Activated CD4-positive, alpha-beta T cell treated with anti-CD3 and anti-CD28 coated beads for 24 hours (primary cell): ENCODE data around the gene HIP1R.
"Not testable (repeated sequence)": the region's sequence is repeated elsewhere in the genome, so short reads cannot be mapped to it uniquely, and the experiment has no call there.

ENCODE experiments used
- DNase-seq, 2 donors: peaks; one replicate each; pipeline ENCODE4 v3.0.0-alpha.2; 2020; ENCODE audit warnings: low read depth in 2 of 2

HIP1R gene

GRCh38 chr12:122834921-122835749, at the start of gene HIP1R:
TSS of gene HIP1R (plus strand) at chr12:122835457. CDS start at chr12:122835551, 94 bp downstream.
- peak; percentile 34 to 52 for DNase-seq

GRCh38 chr12:122785503-122785902, 49.8 kb upstream of the HIP1R start:
- DNase-seq = no peak

GRCh38 chr12:122788387-122788786, 46.9 kb upstream of the HIP1R start:
- DNase-seq = no peak

GRCh38 chr12:122789637-122790036, 45.6 kb upstream of the HIP1R start:
- DNase-seq = no peak

- no peak for DNase-seq
These were observed 44.7 kb upstream of the HIP1R start for GRCh38 chr12:122790393-122791075.

- DNase-seq = no peak
These were observed 41.6 kb upstream of the HIP1R start for GRCh38 chr12:122793685-122794106.

GRCh38 chr12:122795807-122796206, 39.5 kb upstream of the HIP1R start:
- no peak for DNase-seq

GRCh38 chr12:122799641-122800243, 35.5 kb upstream of the HIP1R start:
- DNase-seq = no peak

GRCh38 chr12:122803937-122804336, 31.3 kb upstream of the HIP1R start:
- no peak for DNase-seq

- DNase-seq = not testable (repeated sequence)
These were observed 30.3 kb upstream of the HIP1R start for GRCh38 chr12:122804957-122805356.

GRCh38 chr12:122807651-122808050, 27.6 kb upstream of the HIP1R start:
- no peak for DNase-seq

- no peak for DNase-seq
These were observed 23.5 kb upstream of the HIP1R start for GRCh38 chr12:122811777-122812176.

GRCh38 chr12:122813310-122813713, 21.9 kb upstream of the HIP1R start:
- DNase-seq = no peak

GRCh38 chr12:122819209-122819785, 16.0 kb upstream of the HIP1R start:
- no peak for DNase-seq

- DNase-seq = no peak
These were observed 15.1 kb upstream of the HIP1R start for GRCh38 chr12:122820138-122820537.

- no peak for DNase-seq
These were observed 14.4 kb upstream of the HIP1R start for GRCh38 chr12:122820838-122821271.

- DNase-seq = no peak
These were observed 11.8 kb upstream of the HIP1R start for GRCh38 chr12:122823429-122823828.

GRCh38 chr12:122825773-122826724, 9.2 kb upstream of the HIP1R start:
- no peak for DNase-seq

- no peak for DNase-seq
These were observed 8.0 kb upstream of the HIP1R start for GRCh38 chr12:122827258-122827657.

- DNase-seq = no peak
These were observed 4.6 kb upstream of the HIP1R start for GRCh38 chr12:122830517-122831214.
